Kidney capillary endothelial cell (primary cell): Measurements from ENCODE around the gene PRKCZ.
A peak's percentile ranks its signal among the peaks of the same experiment; 100 is the strongest.

ENCODE experiments used
- DNase-seq: peaks from one replicate; pipeline ENCODE4 v3.0.0-alpha.2; 2018; ENCODE audit warnings: low spot score

The PRKCZ gene

DNA sequence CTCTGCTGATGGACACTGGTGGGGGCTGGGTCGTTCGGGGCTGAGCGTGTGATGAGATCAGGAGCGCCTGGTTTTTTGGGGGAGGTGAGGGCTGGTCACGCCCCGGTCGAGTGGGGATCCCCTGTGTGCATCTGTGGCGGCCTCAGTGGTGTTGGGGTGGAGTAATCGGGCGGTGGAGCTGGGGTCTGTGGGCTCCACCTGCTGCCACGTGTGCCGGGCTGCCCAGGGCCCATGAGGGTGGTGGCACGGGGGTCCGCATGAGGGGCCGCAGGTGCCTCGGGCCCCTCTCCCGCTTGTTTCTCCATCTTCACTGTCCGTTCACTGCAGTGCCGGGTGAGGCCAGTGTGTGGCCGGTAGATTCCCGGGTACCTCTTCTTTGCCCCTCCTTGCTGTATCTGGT lies 17.2 kb downstream of the PRKCZ start:
- DNase-seq: no peak

DNA sequence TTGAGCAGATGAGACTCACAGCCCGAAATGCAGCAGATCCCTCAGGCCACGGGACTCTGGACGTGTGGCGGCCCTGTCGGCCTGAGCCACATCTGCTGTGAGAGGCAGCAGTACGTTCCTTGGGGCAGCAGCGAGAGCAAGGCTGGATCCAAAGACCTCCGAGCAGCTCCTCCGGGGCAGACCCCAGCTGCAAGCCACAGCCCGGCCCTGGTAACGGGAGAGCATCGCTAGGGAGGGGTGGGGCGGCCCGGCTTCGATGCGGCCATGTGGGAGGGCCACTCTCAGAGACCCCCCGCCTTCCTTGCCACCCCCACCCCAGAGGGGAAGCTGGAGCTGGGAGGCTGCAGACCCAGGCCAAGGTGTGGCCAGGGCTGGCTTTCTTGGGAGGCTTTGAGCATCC lies 17.8 kb downstream of the PRKCZ start:
- DNase-seq: no peak

DNA sequence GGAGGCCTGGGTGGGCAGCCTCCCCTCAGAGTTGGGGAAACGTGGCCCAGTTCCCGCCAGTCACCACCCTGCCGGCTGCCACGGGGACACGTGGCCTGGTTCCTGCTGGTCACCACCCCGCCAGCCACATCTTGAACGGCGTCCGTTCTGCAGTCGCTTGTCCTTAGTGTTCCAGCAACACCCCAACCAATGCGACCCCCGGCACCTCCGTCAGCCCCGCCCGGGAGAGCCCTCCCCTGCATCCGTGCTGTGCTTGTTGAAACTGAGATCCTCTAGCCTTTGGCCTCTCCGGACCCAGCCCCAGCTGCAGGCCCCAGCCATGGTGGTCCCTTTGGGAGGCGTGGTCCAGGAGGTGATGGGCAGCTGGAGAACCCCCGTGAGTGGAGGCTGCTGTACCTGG lies 18.7 kb downstream of the PRKCZ start:
- DNase-seq: no peak

DNA sequence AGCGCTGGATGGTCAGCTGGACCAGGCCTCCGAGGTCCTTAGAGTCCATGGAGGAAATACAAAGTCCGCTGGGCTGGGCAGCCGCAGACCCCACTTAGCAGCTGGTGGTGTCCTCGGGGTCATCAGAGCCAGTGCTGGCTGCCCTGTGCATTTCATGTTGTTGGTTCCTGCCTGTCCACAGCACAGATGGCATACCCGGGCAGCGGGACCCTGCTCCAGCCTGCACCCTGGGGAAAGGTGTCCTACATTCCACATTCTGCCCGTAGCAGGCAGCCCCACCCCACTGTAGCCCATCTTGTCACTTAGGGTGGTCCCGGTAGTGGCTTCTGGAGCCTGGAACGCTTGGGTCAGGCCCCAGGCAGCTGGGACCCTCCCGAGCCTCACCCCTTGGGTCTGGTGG lies 19.8 kb downstream of the PRKCZ start:
- no peak for DNase-seq

DNA sequence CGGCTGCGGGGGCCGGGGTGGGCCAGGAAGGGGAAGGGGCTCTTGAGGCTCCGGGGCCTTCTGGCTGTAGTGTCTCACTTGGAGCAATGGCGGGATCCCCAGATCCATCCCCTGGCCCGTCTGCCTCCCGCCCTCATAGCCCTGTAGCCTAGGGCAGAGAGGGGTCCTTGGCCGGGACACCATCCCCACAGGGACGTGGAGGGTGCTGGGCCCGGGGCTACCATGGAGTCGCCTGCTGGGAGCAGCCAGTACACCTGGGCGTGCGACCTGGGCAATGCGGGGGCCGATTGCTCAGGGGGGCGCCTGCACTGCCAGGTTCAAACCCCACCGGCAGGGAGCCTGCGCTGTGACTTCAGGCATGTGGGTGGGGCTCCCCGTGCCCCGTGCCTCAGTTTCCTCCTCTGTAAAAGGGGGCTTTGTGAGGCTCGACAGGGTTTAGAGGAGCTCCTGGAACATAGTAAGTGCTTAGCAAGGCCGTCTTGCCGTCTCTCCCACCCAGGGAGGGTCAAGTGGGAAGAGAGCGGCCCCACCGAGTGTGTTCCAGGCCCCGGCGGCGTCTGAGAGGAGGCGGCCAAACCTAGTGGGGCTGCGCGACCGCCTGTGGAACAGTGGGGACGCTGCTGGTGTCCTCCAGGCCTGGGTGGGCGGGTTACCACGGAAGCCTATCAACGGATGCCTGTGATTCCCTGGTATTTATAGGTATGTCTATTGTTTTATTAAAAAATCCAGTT lies 20.8 kb downstream of the PRKCZ start:
- no peak for DNase-seq

DNA sequence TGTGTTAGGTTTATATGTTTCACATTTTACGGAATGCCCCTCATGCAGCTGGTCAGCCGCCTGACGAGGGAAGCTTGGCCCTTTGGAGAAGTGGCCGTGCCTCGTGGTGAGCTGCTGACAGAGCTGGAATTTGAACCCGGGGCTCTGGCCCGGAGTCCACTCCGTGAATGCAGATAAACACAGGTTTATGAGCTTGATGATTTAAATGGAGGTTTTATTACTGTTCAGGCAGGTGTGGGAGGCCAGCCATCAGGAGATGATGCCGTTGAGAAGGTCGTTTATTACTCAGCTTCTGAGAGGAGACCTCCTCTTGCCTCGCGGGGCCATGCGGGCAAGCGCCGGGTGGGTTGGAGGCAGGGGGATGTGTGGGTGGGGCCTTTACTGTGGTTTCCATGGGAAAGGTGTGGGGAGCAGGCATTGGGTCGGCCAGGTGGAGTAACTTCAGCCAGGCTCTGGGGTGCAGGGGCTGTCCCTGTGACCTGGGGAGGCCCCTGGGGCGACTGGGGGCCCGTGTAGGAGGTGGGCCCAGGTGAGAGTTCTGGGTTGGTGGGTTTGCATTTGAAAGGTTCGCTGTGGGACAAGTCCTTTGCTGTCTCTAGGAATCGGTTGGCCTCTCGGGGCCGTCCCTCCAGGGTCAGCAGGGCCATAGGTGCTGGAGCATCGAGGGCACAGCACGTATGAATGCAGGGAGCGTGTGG lies 22.0 kb downstream of the PRKCZ start:
- DNase-seq: no peak

DNA sequence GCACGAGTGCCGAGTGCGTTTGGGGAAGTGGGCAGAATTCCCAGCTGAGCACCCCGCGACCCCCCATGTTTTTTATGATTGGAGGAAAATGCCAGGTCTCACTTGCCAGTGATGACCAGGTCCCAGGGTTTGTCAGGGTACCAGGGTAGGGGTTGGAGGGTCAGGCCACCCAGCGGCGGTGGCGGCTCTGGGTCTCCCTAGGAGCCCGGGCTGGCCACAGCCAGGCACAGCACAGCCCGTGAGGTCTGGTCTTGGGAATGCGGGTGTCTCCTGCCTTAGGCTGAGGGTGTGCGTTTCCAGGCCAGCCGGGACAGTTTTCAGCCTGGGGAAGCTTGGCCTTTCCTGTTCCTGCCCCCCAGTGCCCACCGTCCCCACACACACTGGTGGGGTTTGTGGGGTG lies 22.7 kb downstream of the PRKCZ start:
- DNase-seq: no peak

DNA sequence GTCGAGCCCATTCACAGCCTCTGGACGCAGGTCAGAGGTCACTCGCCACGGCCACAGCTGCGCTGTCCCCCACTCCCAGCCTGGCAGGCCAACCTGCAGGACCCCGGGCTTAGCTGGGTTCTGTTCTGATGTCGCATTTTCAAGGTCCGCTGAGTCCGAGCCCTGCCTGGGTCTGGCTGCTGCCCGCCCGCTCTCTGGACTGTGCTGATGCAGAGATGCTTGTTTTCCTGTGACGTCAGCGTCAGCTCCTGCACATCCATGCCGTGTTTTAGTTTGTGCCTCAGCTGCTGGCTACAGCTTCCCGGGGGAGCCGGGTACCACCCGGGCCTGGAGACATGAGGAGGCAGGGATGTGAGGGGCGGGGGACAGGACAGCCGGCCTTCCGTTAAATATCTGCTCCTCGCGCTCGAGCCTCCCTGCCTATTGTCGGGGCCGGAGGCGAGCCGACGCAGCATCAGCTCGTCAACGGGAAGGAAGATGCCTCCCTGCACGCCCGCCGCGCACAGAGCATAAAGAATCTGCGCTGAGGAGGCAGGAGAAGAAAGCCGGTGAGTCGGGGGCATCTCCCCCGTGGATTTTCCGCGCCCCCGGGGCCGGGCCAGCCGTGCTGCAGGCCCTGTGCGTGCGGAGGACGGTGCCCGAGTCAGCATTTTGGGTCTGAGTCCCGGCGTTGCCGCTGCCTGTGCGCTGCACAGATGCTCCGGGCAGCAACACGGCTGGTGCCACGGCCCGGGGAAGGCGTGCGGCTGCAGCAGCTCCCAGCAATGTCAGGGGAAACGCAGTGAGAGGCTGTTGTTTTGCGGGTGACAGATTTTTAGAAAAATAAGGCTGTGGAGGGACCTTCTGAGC lies 23.4 kb downstream of the PRKCZ start:
- DNase-seq: peak; percentile 8

DNA sequence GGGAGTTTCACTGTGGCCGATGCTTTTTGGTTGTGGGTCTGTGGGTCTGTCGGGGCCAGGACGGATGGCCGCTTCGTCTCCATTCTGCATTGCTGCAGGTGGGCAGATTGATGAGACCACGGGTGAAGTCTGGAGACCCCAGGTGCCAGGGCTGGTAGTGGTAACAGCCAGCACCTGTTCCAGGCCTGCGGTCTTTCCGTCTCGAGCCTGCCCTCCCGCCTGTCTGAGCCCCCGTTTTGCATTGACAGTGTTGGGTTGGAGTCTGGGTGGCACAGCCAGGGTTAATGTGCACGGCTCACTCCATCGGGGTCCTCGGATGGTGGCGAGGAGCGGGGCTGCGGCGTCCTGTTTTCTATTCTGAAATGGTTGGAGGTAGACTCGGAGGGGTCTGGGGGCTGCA lies 24.2 kb downstream of the PRKCZ start:
- no peak for DNase-seq

DNA sequence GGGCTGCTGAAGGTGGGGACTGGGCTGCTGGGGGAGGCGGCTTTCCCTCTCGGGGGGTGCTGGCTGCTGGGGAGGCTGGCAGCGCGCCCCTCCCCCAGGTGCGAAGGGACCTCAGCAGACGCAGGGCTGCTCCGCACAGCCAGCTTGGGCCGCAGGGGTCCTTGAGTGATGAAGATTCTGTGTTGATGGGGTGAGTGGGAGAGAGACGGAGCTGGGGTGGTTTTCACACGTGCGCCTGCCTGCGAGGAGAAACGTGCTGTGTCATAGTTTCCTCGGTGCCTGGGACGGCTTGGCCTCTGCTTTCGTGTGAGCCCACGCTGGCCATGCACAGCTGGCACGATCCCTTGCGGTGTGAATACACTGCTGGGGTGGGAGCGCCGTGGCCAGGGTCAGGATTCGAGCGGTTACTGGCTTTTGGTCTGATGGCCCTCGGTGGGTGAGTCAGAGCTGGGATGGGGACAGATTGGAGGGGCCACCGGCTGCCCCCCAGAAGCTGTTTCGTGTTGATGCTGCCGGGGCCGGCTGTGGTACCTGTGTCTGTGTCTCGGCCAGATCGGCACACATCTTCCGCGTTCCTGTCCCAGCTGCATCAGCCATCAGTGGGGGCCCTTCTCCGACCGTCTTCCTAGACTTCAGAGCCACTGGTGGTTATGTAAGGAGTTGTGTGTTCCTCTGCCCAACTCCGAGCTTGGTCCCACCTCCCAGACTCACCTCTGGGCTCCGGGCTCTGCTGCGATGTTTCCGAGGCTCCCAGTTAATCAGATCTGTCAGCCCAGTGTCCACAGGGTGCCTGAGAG lies 24.9 kb downstream of the PRKCZ start:
- DNase-seq: no peak

DNA sequence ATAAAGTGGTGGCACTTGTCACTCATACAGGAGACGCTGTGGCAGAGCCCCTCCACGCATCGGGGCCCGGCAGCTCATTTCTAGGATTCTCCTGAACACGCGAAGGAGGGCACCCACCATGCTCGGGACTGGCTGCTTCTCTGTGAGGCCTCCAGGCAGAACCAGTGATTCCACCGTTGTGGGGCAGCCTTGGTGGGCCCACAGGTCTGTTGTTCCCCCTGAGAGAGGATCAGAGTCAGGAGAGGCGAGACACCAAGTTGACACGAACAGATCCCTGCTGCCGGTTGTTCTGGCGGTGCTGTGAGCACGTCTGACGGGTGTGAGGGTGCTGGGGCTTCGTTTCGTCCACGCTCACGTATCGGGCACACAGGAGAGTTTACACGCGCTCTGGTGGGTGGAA lies 26.6 kb downstream of the PRKCZ start:
- DNase-seq: no peak

DNA sequence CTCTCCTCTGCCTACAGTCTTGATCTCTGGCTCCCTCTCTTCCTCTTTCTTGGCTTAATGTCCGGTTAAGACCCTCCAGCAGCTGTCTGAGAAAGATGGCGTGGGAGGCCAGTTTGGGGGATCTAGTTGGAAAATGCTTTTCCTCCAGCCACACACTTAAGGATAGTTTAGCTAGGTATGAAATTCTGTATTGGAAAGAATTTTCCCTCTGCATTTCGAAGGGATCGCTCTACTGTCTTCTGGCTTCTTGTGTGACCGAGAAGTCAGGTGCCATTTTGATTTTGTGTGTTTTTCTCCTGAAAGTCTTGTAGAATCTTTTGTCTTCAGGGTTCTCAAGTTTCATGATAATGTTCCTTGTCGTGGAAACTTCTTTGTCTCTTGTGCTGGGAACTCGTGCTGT lies 28.0 kb downstream of the PRKCZ start:
- no peak for DNase-seq

DNA sequence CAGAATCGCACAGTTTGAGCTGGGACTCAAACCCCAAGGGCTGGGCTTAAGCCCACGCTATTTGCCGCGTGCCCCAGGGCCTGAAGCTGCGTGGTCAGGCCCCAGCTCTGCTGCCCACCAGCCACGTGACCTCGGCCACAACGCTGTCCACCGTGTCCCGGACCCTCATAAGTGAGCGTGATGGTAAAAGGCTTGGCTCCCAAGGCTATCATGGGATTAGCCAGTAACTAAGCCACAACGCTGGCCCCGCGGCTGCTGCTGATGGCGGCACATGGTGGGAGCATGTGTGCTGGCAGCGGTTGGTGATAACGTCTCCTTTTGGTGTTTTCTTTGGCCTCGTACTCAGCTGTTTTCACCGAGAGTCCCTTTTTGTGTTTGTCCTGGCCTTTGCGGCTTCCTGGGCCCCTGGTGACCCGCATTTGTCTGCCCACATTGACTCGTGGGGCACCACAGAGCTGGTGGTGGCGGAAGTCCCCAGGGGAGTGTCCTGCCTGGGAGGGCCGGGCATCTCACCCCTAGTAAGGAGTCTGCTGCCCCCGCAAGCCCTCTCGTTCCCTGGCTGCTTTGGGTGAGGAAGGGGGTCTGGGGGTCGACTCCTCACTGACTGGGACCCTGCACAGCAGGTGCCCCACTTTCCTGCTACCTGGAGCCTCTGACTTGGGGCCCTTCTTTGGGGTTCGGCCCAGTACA lies 29.3 kb downstream of the PRKCZ start:
- DNase-seq: no peak

DNA sequence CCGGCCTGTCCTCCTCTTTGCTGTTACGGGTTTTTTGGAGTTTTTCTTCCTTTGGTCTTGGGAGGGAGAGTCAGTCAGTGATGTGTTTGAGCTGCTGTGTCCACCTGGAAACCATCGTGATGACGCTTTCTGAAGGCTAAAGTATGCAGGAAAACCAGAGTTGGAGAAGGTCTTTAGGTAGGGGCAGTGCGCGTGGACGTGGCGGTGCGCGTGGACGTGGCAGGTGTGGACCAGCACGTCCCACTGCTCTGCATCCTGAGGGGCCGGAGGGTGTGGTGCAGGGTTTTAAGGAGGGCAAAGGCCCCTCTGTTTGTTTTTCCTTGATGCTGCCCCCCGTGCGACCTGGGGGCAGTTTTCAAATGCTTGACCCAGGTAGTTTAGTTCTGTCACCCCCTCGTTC lies 29.9 kb downstream of the PRKCZ start:
- no peak for DNase-seq

DNA sequence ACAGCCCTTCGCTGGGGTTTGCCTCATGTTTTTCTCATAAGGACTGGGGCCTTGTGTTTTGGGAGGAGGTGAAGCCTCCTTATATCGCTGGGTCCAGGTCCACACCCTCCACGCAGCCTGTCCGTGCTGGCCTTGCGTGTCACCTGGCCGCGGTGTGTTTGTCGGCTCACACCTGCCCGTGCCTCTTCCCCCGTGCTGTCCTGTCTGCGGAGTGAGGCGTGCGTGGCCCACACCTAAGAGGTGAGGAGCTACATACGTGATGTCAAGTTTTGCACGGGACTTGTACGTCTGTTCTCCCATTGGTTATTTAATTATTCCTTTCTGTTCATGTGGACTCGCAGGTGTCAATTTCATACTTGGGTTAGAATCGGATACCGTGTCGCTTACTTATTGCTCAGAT lies 30.7 kb downstream of the PRKCZ start:
- DNase-seq: no peak

DNA sequence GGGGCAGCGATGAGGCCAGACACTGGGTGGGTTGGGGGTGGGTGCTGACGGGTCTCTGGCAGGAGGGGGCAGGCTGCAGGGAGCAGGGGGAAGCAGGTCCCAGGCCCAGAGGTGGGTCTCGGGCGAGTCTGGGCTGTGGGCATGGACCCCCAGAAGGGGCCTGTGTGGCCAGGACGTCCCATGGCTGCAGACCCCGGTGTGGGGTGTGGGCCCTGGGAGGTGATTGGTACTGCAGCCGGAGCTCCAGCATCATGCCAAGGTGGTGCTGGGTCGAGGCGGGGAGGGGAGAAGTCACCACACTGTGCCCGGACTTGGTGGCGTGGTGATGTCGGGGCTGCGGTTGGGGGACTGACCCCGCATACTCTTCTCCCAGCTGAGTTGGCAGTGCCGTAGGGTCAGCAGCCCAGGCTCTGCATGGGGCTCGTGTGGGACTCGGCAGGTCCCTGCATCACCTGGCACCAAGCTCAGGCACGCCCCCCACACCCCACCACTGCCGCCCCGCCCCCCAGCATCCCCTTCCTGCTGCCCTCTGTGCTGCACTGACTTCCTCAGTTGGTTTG lies 31.2 kb downstream of the PRKCZ start:
- DNase-seq: no peak

DNA sequence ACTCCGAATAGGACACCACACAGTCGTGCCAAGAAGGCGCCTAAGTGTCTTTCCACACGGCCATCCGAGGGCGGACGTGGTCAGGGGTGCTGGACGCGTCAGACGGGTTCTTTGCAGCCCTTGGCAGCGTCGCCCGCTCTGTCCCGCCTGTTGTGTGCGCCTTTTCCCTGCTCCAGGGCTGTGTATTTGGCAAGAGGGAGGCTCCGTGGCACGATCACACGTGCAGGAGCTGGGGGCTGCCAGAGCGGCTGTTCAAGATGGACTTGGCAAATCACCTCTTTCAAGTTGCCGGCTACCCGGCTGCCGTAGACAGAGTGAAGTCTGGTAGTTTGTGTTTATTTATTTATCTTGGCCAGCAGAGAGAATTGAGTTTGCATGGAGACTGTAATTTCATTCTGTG lies 31.9 kb downstream of the PRKCZ start:
- no peak for DNase-seq

DNA sequence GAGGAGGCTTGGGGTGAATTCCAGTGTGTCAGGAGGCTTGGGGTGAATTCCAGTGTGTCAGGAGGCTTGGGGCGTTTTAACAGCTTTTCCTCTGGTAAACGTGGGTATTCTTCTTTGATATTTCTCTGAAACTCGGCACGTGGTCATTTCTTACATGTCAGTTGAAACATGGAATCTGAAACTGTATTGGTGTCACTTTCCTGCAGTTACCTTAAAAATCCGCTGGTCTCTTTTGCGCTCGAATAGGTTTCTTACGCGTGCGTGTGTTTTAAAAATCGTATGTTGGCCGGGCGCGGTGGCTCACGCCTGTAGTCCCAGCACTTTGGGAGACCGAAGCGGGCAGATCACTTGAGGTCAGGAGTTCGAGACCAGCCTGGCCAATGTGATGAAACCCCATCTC lies 33.5 kb downstream of the PRKCZ start:
- DNase-seq: no peak

DNA sequence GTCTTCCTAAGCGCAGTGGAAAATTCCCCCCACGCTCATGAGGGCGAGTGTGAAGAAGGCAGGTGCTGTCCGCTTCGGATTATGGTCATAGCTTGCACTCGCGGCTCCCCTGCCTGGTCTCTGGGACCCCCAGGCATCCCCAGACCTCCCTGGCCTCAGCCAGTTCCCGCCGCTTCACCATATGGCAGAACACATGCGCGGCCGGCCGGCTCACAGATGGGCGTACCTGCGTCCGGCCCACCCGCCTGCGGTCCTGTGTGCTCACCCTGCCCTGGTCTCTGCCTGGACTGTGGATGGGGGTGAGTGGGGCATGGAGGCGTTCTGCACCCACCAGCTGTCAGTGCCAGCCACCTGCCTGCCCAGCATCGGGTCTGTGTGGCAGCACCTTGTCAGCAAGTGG lies 34.1 kb downstream of the PRKCZ start:
- no peak for DNase-seq

DNA sequence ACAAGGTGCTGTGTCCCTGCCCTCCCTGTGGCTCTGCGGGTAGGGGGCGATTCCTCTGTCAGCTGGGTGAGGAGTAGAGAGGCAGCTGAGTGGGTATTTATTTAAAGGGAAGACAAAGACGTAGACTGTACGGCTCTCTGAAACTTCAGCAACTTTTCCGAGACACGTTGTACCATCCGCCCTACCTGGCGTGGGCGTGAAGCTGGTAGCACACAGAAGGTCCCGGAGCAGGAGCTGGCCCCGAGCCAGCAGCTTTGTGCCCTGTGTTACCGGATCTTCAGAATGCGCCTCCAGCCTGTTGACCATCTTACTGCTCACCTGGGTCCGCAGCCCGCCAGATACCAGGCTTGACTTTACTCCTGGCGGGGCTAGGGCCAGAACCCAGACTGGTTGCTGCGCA lies 34.9 kb downstream of the PRKCZ start:
- no peak for DNase-seq

DNA sequence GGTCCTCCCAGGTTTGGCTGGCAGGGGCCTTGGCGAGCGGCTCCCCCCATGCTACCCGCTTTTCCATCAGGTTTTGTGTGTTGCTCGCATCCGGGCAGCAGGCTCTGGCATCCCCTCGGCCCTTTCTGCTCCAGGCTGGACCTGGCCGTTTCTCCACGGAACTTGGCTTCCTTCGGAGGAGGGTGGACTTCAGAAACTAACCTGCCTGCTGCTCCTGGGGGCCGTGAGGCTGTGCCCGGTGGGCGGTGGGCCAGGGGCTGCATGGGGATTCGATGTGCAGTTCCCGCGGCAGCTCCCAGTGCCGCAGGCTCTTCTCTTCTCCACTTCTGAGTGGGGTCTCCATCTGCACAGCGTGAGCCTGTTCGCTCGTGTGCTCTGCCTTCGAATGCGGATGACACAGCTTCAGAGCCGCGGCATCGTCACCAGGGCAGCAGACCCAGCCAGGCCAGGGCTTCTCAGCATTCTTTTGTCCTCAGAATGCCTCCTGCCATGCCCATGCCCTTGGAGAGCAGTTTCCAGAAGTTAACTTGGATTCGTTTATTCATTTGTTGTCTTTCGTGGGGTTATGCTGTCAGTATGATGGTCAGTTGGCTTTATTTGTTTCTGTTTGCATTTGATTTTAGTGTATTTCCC lies 36.4 kb downstream of the PRKCZ start:
- DNase-seq: no peak
